GM12873 (cell line): ENCODE data around the gene XYLT2.

Experiments
- TF ChIP-seq, protein P1 (sequence below): IDR thresholded peaks from 2 replicates; pipeline ENCODE4 v1.5.1; 2012; ENCODE audit warnings: low read depth, mild to moderate bottlenecking, moderate library complexity, low read length, control low read depth; ENCODE audit not compliant: insufficient read depth; ENCODE audit errors: missing control alignments

Gene XYLT2

DNA sequence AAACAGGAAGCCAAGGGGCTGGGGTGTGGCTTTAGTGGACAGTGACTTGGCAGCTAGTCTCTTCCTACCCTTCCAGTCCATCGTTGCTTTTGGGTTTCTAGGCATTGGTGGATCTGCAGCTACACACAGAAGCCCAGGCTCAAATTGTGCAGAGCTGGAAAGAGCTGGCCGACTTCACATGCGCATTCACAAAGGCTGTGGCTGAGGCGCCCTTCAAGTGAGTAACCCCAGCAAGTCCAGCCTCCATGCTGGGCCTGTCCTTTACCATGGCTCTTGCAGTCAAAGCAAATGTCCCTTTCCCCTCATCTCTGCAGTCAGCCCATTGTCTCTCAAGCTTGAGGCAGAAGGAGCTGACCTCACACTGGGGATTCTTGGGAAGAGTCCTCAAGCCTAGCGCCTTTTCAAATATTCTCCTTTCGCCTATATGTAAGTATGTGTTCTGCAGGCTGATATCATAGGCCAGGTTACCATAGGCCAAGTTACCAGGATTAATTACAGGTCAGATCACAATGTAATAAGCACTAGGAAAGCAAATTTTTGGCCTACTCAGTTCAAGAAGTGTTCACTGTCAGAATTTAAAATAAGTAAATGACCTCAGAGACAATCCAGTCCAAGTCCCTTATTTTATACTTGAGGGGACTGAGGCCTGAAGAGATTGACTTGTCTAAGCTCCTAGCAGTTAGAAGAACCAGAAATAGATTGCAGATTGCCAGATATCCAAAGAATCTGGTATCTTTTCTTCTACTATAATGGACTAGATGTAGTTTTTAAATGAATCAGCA lies 33.6 kb downstream of the XYLT2 start:
- TF ChIP-seq, protein P1, sequence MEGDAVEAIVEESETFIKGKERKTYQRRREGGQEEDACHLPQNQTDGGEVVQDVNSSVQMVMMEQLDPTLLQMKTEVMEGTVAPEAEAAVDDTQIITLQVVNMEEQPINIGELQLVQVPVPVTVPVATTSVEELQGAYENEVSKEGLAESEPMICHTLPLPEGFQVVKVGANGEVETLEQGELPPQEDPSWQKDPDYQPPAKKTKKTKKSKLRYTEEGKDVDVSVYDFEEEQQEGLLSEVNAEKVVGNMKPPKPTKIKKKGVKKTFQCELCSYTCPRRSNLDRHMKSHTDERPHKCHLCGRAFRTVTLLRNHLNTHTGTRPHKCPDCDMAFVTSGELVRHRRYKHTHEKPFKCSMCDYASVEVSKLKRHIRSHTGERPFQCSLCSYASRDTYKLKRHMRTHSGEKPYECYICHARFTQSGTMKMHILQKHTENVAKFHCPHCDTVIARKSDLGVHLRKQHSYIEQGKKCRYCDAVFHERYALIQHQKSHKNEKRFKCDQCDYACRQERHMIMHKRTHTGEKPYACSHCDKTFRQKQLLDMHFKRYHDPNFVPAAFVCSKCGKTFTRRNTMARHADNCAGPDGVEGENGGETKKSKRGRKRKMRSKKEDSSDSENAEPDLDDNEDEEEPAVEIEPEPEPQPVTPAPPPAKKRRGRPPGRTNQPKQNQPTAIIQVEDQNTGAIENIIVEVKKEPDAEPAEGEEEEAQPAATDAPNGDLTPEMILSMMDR, result no peak

DNA sequence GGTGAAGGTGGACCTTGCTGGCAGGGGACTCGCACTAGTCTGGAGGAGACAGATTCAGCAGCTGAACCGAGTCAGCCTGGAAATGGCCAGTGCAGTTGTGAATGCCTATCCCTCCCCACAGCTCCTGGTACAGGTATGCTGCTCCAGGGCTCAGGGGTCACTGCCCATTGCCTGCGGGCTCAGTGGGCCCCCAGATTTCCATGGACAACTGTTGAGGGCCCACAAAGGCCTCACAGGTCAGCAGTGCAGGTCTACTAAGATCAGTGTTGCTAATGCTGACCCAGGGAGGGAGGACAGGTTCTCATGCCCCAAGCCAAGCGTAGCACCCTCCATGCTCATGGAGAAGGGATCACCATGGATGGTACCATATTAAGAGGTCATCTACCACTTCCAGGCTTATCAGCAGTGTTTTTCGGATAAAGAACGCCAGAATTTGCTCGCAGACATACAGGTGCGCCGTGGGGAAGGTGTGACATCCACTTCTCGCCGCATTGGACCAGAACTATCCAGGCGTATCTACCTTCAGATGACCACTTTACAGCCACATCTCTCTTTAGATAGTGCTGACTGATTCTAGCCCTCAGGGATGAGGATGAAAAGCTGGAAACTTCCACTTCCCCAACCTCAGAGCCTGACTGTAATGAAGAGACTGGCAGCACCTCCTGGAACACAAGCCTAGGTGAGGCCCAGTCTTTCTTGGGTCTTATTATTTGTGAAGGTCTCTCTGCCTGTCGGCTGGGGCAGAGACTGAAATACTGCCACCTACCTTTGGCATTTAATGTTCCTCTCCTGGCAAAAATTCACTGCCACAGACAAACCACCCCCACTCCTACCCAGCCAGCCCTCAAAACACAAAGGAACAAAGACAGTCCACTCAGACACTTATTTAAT lies 34.7 kb downstream of the XYLT2 start:
- TF ChIP-seq, protein P1, result no peak

DNA sequence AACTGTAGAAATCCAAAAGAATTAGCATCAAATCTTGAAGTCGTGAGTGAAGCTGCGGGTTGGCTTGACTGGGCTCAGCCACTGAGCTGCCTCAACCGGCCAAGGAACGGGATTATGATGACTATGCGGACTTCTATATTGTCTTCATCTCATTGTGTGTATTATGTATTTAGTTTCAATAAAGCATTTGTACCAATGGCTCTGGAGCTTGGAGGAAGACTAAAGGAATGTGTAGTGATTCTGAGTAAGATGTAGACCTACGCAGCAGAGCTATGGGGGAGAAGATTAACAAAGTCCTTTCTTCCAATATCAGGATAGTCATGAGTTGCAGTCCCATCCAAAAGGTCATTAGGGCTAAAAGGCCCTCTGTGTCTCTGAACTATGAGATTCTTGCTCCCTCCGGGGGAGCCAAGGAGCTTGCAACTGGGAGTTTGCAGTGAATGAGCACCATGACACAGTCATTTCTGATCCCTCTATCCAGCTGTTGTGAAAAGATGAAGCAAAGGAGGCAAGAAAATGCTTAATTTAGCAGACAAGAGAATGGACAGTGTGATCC lies 35.4 kb downstream of the XYLT2 start:
- TF ChIP-seq, protein P1, result no peak

GRCh38 chr17:50381920-50382319 lies 36.0 kb downstream of the XYLT2 start:
- TF ChIP-seq, protein P1, result no peak

DNA sequence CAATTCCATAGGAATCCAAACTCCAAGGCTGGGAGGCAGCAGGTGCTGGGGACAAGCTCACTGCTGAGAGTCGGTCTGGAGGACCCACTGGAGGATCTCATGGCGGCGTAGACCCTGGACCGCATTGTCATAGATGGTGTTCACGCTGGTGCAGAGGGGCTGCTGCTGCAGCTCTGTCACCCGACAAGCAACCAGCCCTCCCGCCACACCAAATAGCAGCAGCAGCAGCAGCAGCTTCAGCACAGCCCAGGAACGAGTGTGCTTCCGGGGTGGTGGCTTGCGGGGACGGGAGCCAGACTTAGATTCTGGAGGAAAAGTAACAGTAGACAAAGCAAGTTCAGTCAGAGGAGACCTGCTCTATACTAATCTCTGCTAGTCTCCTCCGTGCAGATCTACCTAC lies 37.0 kb downstream of the XYLT2 start:
- TF ChIP-seq, protein P1, result no peak

GRCh38 chr17:50386510-50386909 lies 40.6 kb downstream of the XYLT2 start:
- TF ChIP-seq, protein P1, result no peak

- TF ChIP-seq, protein P1, result no peak
These were observed 42.8 kb downstream of the XYLT2 start for GRCh38 chr17:50388728-50389127.
